Bronchial smooth muscle cell (primary cell): ENCODE measurements around the gene CASKIN2. TPM values are rescaled to one million over a fixed set of nuclear protein-coding genes. Genes with fewer than 3 reads are reported as not detected.

Source experiments
- total RNA-seq: library from RNA; depleted of rRNA; stranded (reverse); fragments of >200 nt; gene quantifications from 2 replicates; pipeline ENCODE4 v1.2.1, GENCODE V29; 2014

Gene CASKIN2, protein sequence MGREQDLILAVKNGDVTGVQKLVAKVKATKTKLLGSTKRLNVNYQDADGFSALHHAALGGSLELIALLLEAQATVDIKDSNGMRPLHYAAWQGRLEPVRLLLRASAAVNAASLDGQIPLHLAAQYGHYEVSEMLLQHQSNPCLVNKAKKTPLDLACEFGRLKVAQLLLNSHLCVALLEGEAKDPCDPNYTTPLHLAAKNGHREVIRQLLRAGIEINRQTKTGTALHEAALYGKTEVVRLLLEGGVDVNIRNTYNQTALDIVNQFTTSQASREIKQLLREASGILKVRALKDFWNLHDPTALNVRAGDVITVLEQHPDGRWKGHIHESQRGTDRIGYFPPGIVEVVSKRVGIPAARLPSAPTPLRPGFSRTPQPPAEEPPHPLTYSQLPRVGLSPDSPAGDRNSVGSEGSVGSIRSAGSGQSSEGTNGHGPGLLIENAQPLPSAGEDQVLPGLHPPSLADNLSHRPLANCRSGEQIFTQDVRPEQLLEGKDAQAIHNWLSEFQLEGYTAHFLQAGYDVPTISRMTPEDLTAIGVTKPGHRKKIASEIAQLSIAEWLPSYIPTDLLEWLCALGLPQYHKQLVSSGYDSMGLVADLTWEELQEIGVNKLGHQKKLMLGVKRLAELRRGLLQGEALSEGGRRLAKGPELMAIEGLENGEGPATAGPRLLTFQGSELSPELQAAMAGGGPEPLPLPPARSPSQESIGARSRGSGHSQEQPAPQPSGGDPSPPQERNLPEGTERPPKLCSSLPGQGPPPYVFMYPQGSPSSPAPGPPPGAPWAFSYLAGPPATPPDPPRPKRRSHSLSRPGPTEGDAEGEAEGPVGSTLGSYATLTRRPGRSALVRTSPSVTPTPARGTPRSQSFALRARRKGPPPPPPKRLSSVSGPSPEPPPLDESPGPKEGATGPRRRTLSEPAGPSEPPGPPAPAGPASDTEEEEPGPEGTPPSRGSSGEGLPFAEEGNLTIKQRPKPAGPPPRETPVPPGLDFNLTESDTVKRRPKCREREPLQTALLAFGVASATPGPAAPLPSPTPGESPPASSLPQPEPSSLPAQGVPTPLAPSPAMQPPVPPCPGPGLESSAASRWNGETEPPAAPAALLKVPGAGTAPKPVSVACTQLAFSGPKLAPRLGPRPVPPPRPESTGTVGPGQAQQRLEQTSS (N-terminal part only)
- 3.8 and 4.9 TPM in 2 replicates for total RNA-seq

DNA sequence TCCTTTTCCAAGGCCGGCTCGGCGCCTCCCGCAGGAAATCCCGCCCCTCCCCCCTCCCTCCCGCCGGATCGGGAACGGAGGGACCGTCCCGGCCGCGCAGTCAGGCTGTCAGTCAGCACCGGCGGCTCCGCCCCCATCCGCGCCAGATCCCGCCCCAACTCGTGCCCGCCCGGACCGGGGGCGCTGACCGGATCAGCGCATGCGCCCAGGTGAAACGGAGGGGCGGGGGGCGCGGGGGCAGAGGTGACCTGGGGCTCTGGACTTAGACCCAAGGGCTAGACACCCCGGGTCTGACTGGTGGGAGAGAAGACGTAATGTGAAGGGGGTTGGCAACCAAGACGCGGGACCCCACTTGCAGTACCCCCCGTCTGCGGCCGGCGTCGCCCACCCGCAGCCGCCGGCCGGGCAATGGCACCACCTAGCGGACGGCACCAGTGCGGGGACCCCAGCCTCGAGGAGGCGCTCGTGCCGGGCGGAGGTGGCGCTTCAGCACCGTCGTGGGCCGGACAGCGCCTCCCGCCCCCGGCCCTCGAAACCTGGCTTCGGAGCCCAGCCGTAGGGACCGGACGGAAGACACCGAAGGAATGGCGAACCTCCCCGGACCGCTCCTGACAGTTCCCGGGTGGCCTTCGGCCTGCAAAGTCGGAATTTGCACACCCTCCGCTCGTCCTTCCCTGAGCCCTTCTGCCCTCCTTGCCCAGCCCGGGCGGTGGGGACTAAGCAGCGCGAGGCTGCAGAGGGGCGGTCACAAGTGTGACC, at the start of gene CASKIN2:
TSS of gene CASKIN2 (minus strand) at position 42 of the 759 bp plus-strand sequence. CDS start 1,733 bp downstream, outside the sequence.

DNA sequence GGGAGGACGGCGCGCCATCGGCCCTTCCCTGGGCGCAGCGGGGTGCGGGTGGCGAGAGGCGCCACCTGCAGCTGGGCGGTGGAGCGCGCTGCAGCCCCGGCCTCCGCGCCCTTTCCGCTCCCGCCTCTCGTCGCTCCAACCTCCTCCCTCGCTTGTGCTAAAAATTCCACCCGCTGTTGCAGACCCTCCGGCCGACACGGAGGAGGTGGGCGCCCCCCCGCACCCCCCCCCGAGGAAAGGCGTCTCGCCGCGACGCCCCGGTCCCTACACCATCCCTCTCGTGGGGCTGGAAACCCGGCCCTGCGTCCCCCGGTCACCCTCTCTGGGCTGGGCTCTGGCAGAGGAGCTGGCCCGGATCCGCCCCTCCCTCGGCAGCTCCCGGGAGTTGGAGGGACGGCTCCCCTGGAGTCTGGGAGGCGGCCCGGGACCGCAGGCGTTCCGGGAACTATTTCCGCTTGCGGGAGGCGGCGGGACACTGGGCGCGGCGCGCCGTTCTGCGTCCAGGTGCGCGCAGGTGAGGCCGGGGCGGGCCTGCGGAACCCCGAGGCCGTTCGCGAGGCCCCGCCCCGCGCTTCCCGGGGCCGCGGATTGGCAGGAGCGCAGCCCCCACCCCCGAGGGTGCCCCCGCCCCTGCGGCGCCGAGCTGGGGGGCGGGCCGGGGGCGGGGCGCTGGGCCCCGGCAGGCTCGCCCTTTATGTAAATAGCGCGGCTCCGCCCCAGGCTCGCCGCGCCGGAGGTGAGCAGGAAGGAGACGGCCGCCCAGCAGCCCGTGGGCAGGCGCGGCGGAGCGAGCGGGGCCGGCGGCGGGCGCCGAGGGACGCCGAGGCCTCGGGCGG, 9.9 kb upstream of the CASKIN2 start, which contains the start of gene LLGL2:
TSS of gene LLGL2 (plus strand) at position 728 of the 836 bp plus-strand sequence. CDS start 17,730 bp downstream, outside the sequence.

DNA sequence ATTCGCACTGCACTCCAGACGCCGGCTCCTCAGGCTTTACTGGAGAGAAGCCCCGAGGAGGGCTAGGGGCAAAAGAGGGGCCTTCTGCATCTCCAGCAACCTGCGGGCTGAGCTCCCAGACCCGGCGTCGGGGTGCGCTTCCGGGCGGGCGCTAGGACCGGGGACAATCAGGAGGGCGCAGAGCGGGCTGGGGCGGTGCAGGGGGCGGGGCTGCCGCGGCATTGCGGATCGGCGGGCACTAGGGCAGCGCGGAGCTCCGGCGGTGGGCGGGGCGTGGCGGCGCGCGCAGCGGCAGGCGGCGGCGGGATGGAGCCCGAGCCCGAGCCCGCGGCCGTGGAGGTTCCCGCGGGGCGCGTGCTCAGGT, 900 bp upstream of the CASKIN2 start, which contains the start of gene TSEN54:
TSS of gene TSEN54 (plus strand) at position 274 of the 364 bp plus-strand sequence. CDS start at position 307, 33 bp downstream.

DNA sequence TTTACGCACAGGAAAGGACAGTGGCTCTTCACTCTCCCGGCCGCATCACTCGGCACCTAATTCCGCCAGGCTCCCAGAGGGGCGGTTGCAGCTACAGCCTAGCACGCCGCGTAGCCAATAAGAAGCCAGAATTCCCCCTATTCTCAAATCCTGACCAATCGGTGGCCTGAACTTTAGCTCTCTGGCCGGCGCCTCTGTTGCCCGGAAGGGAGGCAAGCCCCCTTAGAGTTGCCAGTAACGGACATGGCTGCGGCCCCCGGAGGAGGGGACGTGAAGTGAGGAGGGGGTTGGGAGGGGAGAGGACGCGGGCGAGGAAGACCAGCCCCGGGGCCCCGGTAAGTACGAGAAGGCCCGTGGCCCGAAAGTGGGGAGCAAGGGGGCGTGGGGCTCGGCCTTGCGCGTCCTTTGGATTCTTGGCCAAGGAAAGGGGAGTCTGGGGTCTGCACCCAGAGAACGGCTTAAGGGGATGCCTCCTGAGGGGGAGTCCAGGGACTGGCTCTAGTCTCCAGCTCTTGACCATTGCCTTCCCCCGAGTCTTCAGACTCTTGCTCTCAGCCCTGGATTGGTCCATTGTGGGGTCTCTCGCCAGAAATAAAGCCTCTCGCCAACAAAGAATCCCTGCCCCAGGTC, 58.8 kb downstream of the CASKIN2 start, which contains the start of gene TMEM94:
TSS of gene TMEM94 (plus strand) at position 219 of the 630 bp plus-strand sequence. CDS start 15,271 bp downstream, outside the sequence.

Other genes with a start within 250 kb of the CASKIN2 start
- gene MIF4GD, start 244.3 kb downstream of the CASKIN2 start, total RNA-seq = 3.3 and 5.5 TPM in 2 replicates
- gene SLC25A19, start 226.1 kb downstream of the CASKIN2 start, total RNA-seq = 3.3 and 4.3 TPM in 2 replicates
- 41.0 and 50.4 TPM in 2 replicates for gene GRB2, start 109.9 kb downstream of the CASKIN2 start, total RNA-seq
- gene TMEM94, start 58.9 kb downstream of the CASKIN2 start, total RNA-seq = 21.0 and 29.6 TPM in 2 replicates
- 5.9 and 8.2 TPM in 2 replicates for gene TSEN54, start 991 bp upstream of the CASKIN2 start, total RNA-seq
- gene LLGL2, start 10.2 kb upstream of the CASKIN2 start, total RNA-seq = 0.47 and 0.52 TPM in 2 replicates
- 3.9 and 13.5 TPM in 2 replicates for gene MYO15B, start 72.3 kb upstream of the CASKIN2 start, total RNA-seq
- gene SMIM5, start 117.9 kb upstream of the CASKIN2 start, total RNA-seq = not detected in 2 replicates
- gene RECQL5, start 151.6 kb upstream of the CASKIN2 start, total RNA-seq = 20.8 and 23.8 TPM in 2 replicates
- gene SAP30BP, start 151.8 kb upstream of the CASKIN2 start, total RNA-seq = 52.6 and 53.8 TPM in 2 replicates
- gene ITGB4, start 205.9 kb upstream of the CASKIN2 start, total RNA-seq = under 0.01 and 0.60 TPM in 2 replicates
- 35.4 and 54.4 TPM in 2 replicates for gene GALK1, start 249.7 kb upstream of the CASKIN2 start, total RNA-seq